Adrenal gland (tissue), 5 donors: Measurements from ENCODE around the gene IL15.

ENCODE experiments used
- CTCF ChIP-seq, 6 experiments: fragments of 450-650 bp in 4 of 6; fragments of 200-600 bp in 2 of 6; sonication (generic) in 1 of 6; IDR thresholded peaks; 1 replicate in 5 of 6; 2 replicates in 1 of 6; pipeline versions ENCODE4 v1.5.1 to v1.8.0; 2016 to 2021; ENCODE audit warnings: antibody characterized with exemption in 6 of 6, mild to moderate bottlenecking in 2 of 6, moderate library complexity in 1 of 6
- POLR2A ChIP-seq, 2 donors: fragments of 450-650 bp; IDR thresholded peaks; one replicate each; pipeline ENCODE4 v1.6.1; 2017; ENCODE audit warnings: antibody characterized with exemption in 2 of 2, mild to moderate bottlenecking in 2 of 2, moderate library complexity in 1 of 2
- donor health status: DM: no; HTN: no; CAD: no.

- TF ChIP-seq POLR2A (IDR thresholded peaks at IDR 0.05): no peak
- no peak for TF ChIP-seq CTCF (IDR thresholded peaks at IDR 0.05)
Observed at GRCh38 chr4:141669501-141669900, 33.1 kb downstream of the IL15 start.
